B cell (primary cell): ENCODE results near the gene ANKRD66. TPM values are rescaled to one million over a fixed set of nuclear protein-coding genes. Genes with fewer than 3 reads are reported as not detected.

Experiments used
- ATAC-seq: fragments of 200-7000 bp; cut with Tn5 transposase; one replicate; pipeline ENCODE4 v1.10.0; 2021; ENCODE audit warnings: low read depth, mild to moderate bottlenecking, moderate number of reproducible peaks, moderate library complexity
- CTCF ChIA-PET: fragments of 350-600 bp; sonication (Branson Sonifier 250); formaldehyde crosslinking; loops from one replicate; lab custom pipeline; 2021; ENCODE audit warnings: antibody characterized with exemption, inconsistent platforms; lab: Charles Lee
- POLR2A ChIA-PET: fragments of 350-600 bp; sonication (Branson Sonifier 250); formaldehyde crosslinking; loops from one replicate; lab custom pipeline; 2021; ENCODE audit warnings: antibody characterized with exemption; lab: Charles Lee
- DNase-seq: peaks from one replicate; pipeline ENCODE4 v3.0.0; 2013
- H2AFZ ChIP-seq: 2 replicates; pipeline ENCODE4 v1.6.1; 2012; ENCODE audit warnings: mild to moderate bottlenecking, low read depth, low read length; ENCODE audit not compliant: insufficient read depth, poor library complexity, severe bottlenecking
- H3K27ac ChIP-seq, 2 donors: 1 replicate in 1 of 2; 2 replicates in 1 of 2; pipeline ENCODE4 v1.5.1; 2012 to 2013; ENCODE audit warnings: low read length in 2 of 2, mild to moderate bottlenecking in 2 of 2, moderate library complexity in 1 of 2
- H3K27me3 ChIP-seq, 4 experiments: fragments of 200-600 bp in 1 of 4; sonication (generic) in 1 of 4; replicated peaks in 1 of 4; 1 replicate in 2 of 4; 2 replicates in 2 of 4; pipeline versions ENCODE4 v1.6.1 to v1.7.0; 2013 to 2016; ENCODE audit warnings: low read length in 3 of 4, mild to moderate bottlenecking in 2 of 4, mixed read lengths in 1 of 4, moderate library complexity in 1 of 4; ENCODE audit not compliant: insufficient read depth in 4 of 4, control insufficient read depth in 3 of 4; ENCODE audit errors: control extremely low read depth in 1 of 4
- H3K36me3 ChIP-seq, 2 experiments: replicated peaks in 1 of 2; 1 replicate in 1 of 2; 2 replicates in 1 of 2; pipeline versions ENCODE4 v1.6.1 to v1.7.1; 2013; ENCODE audit warnings: low read length in 1 of 2; ENCODE audit not compliant: insufficient read depth in 2 of 2, control insufficient read depth in 1 of 2; ENCODE audit errors: control extremely low read depth in 1 of 2, extremely low read depth in 1 of 2
- H3K4me1 ChIP-seq, 2 donors: fragments of 200-600 bp in 1 of 2; sonication (generic) in 1 of 2; 1 replicate in 1 of 2; 2 replicates in 1 of 2; pipeline versions ENCODE4 v1.5.1 to v1.6.1; 2013 to 2017; ENCODE audit warnings: low read length in 2 of 2; ENCODE audit not compliant: control insufficient read depth in 2 of 2, insufficient read depth in 2 of 2
- H3K4me2 ChIP-seq: replicated peaks from 2 replicates; pipeline ENCODE3; 2012; ENCODE audit warnings: mild to moderate bottlenecking, low read depth, low read length; ENCODE audit not compliant: poor library complexity, severe bottlenecking
- H3K4me3 ChIP-seq, 5 experiments: fragments of 200-600 bp in 1 of 5; sonication (generic) in 1 of 5; 1 replicate in 3 of 5; 2 replicates in 2 of 5; pipeline versions ENCODE4 v1.5.1 to v1.7.0; 2011 to 2016; ENCODE audit warnings: low read length in 4 of 5, mild to moderate bottlenecking in 4 of 5, low read depth in 2 of 5, control low read depth in 1 of 5, moderate library complexity in 1 of 5; ENCODE audit not compliant: insufficient read depth in 1 of 5; ENCODE audit errors: control extremely low read depth in 1 of 5, extremely low read depth in 1 of 5
- H3K79me2 ChIP-seq: fragments of 200-600 bp; sonication (generic); one replicate; pipeline ENCODE4 v1.6.0; 2016; ENCODE audit warnings: low read length; ENCODE audit not compliant: control insufficient read depth, insufficient read depth
- H3K9ac ChIP-seq: fragments of 200-600 bp; sonication (generic); 2 replicates; pipeline ENCODE4 v1.6.1; 2017; ENCODE audit warnings: mild to moderate bottlenecking, low read length, moderate library complexity
- H3K9me3 ChIP-seq, 3 donors: one replicate each; pipeline versions ENCODE4 v1.6.1 to v1.7.1; 2013; ENCODE audit warnings: low read length in 2 of 3; ENCODE audit not compliant: control insufficient read depth in 2 of 3, insufficient read depth in 1 of 3; ENCODE audit errors: control extremely low read depth in 1 of 3
- H4K20me1 ChIP-seq: 2 replicates; pipeline ENCODE4 v1.6.0; 2012; ENCODE audit warnings: mild to moderate bottlenecking, low read length; ENCODE audit not compliant: insufficient read depth, control insufficient read depth, poor library complexity, severe bottlenecking
- H3K27ac Mint-ChIP-seq: one replicate; pipeline ENCODE4 v1.8.0; 2021; ENCODE audit warnings: mixed read lengths
- H3K27me3 Mint-ChIP-seq: one replicate; pipeline ENCODE4 v1.8.0; 2021; ENCODE audit warnings: mixed read lengths
- H3K4me1 Mint-ChIP-seq: one replicate; pipeline ENCODE4 v1.8.0; 2021; ENCODE audit warnings: mixed read lengths
- H3K4me3 Mint-ChIP-seq: one replicate; pipeline ENCODE4 v1.8.0; 2021; ENCODE audit warnings: mixed read lengths
- H3K9me3 Mint-ChIP-seq: one replicate; pipeline ENCODE4 v1.8.0; 2022; ENCODE audit warnings: mixed read lengths; ENCODE audit not compliant: insufficient read depth
- CTCF ChIP-seq: fragments of 200-600 bp; IDR thresholded peaks from one replicate; pipeline ENCODE4 v1.8.0; 2022; ENCODE audit warnings: antibody characterized with exemption, mild to moderate bottlenecking
- EZH2 ChIP-seq: IDR thresholded peaks from 2 replicates; pipeline ENCODE4 v1.6.1; 2012; ENCODE audit warnings: borderline replicate concordance, low read depth, mild to moderate bottlenecking, moderate library complexity, low read length; ENCODE audit not compliant: insufficient read depth, poor library complexity, severe bottlenecking
- WGBS: methylation state at CpG from one replicate; pipeline ENCODE4 v1.1.5; 2013; ENCODE audit warnings: missing lambda C conversion rate; ENCODE audit not compliant: insufficient coverage; 5-methylcytosine and 5-hydroxymethylcytosine counted together
- intact Hi-C: fragments of 100-400 bp; cut with micrococcal nuclease; formaldehyde crosslinking; loops from one replicate; pipeline ENCODE4 v1.10.0; 2022
- polyA plus RNA-seq: library from polyadenylated mRNA; depleted of rRNA; stranded (reverse); fragments of >200 nt; gene quantifications from 2 replicates; pipeline ENCODE4 v1.2.3, GENCODE V29; 2012
- total RNA-seq, 2 donors: library from RNA; stranded (reverse); fragments of 120-200 nt in 1 of 2; gene quantifications; 1 replicate in 1 of 2; 2 replicates in 1 of 2; pipeline versions ENCODE4 v1.2.3 to v1.2.4, GENCODE V29; 2013 to 2022

The ANKRD66 gene
- total and polyA plus RNA-seq, 2 donors (not counting 1 experiment from before 2014, with no cell fraction given): not detected

GRCh38 chr6:46745973-46746372, 760 bp upstream of the ANKRD66 start:
- H4K20me1 ChIP-seq: no peaks in the 10 kb centered on the region
- H3K9ac ChIP-seq: no peak overlapping the region
- H3K4me3 Mint-ChIP-seq: no peak overlapping the region
- ChIA-PET CTCF (no interaction called here), POLR2A (no interaction called here)
- no peaks in the 10 kb centered on the region for H3K36me3 ChIP-seq
- H3K27ac Mint-ChIP-seq: no peak overlapping the region
- intact Hi-C loops: no loop called here
- H3K4me2 ChIP-seq: no peak overlapping the region
- no peaks in the 10 kb centered on the region for H3K79me2 ChIP-seq
- no peaks in the 10 kb centered on the region for H3K4me1 Mint-ChIP-seq
- no peak for TF ChIP-seq CTCF
- no peak for TF ChIP-seq EZH2
- DNase-seq (no peak), ATAC-seq (no peak)
- H3K27me3 Mint-ChIP-seq: peaks cover 16% of the 10 kb centered on the region
- H3K9me3 ChIP-seq: no peaks in the 10 kb centered on the region
- H3K4me3 ChIP-seq: no peak overlapping the region
- no peaks in the 10 kb centered on the region for H3K9me3 Mint-ChIP-seq
- WGBS: no CpG with 5 or more reads among the region's 2 CpGs
- H3K4me1 ChIP-seq: no peaks in the 10 kb centered on the region
- H2AFZ ChIP-seq: no peak overlapping the region
- no peaks in the 10 kb centered on the region for H3K27me3 ChIP-seq
- no peak overlapping the region for H3K27ac ChIP-seq

DNA sequence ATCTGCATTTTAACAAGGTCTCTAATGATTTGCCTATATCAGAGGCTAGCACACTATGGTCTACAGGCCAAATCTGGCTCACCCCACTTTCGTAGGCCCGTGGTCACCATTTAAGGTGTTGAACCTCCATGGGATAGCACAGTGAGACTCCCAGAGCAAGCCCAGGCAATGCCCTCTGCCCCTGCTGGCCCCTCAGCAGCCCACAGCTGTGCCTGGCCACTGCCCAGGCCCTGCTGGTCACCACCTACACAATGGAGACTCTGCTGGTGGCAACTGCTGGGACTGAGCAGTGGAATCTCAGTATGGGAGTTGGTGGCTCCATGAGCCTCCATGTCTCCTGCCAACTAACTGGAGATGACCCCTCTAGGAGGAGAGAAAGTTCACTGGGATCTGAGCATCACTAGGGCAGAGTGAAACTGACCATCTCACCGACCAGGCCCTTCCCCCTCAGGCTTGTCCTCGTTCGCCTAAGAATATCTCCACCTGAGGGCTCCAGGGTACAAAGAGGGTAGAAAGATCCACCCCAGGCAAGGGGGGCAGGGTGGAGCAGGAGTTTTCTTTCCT, 2.3 kb downstream of the ANKRD66 start:
- WGBS: 95% methylated on average over 2 of the region's 5 CpGs

More for the DNA sequence above, 2.3 kb downstream of the ANKRD66 start:
- H3K9me3 Mint-ChIP-seq: no peaks in the 10 kb centered on the region
- H3K27me3 Mint-ChIP-seq: peaks cover 15% of the 10 kb centered on the region
- no peak overlapping the region for H3K9ac ChIP-seq
- no peak overlapping the region for H3K4me3 Mint-ChIP-seq
- no peak overlapping the region for H3K27ac ChIP-seq
- no peaks in the 10 kb centered on the region for H3K4me1 ChIP-seq
- no peaks in the 10 kb centered on the region for H3K4me1 Mint-ChIP-seq
- DNase-seq: no peak
- no peaks in the 10 kb centered on the region for H3K9me3 ChIP-seq
- no peaks in the 10 kb centered on the region for H3K36me3 ChIP-seq
- H3K27ac Mint-ChIP-seq: no peak overlapping the region
- intact Hi-C loops: no loop called here
- H3K4me3 ChIP-seq: no peak overlapping the region
- H4K20me1 ChIP-seq: no peaks in the 10 kb centered on the region
- ChIA-PET CTCF (no interaction called here), POLR2A (no interaction called here)
- H3K27me3 ChIP-seq: no peaks in the 10 kb centered on the region
- H3K79me2 ChIP-seq: no peaks in the 10 kb centered on the region
- H2AFZ ChIP-seq: no peak overlapping the region
- H3K4me2 ChIP-seq: no peak overlapping the region
- no peak for ATAC-seq
- TF ChIP-seq EZH2 (no peak), CTCF (no peak)
